Activated naive CD4-positive, alpha-beta T cell treated with anti-CD3 and anti-CD28 coated beads, Interleukin-2, amount 50 U/mL, for 16 hours (primary cell): ENCODE results near the gene SURF2.

Source experiments
- DNase-seq: peaks from one replicate; pipeline ENCODE4 v3.0.0-alpha.2; 2020

Gene SURF2

DNA sequence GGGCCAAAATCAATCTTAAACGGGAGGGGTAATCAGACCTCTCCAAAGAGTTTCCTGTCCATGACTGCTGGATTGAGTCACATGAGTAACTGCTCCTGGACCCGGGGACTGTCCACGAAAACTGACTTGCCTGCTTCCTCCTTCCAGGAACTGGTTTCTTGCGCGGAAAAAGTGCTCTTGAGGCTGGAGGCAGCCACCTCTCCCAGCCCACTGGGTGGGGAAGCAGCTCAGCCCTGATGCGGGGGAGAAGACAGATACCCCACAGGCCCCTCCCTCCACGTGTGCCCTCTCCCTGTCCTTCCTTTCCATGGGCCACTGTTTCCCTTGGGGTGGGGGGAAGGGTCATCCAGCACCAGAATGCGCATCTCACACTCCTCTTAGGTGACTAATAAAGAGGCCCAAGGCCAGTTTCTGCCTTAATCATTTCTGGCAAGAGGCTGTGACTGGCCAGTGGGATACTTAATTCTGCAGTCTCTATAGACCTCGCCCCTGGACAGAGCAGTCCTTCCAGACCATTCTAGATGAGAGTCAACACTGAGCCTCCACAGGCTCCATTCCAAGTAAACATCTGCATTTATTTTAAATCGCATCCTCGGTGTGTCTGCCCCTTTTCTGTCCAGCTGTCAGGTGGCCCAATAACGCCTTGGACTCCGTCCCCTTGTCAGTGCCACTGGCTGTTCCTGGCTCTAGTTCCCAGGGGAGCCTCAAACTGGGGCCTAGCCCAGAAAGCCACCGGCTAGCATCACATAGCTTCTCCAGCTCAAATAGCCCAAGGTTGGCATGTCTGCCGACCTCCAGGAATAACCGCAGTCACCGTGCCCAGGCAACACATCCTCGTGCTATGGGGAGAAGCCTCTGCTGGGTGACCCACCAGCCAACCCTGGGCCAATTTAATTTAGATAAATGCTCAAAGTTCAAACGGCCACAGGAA lies 49.4 kb downstream of the SURF2 start:
- DNase-seq, result no peak

DNA sequence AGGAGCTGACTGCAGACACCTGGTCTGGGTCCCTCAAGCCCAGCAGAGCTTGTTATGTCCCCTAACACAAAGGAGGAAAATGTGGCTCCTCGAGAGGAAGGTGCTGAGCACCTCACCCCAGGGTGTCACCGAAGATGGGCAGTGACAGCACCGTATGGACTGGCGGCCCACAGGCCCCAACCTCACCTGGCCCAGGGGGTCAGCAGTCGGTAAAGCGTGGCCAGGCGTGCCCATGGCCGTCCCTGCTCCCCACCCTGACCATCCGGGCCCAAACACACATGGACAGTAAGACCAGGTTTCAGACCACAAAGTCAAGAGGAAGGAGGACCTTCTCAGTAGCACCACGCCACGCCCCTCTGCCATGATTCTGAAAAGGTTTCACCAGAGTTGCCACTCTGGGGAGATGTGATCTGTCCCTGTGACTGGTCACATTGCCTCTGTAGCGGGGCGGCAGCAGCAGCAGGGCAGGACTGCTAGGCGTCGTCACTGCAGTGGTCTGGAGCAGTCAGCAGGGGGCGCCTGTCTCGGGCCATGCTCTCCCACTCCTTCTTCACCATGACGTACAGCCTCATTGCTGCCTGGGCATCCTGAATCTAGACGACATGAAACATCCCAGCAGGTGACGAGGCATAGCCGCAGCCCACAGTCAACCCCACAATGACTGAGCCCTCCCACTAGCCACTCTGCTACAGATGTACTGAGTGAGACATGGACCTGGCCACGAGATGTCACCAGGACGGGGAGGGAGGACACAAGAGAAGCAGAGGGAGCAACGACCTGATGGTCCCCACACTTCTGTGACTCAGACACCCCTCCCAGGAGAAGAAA lies 50.3 kb downstream of the SURF2 start:
- peak; percentile 81 for DNase-seq

DNA sequence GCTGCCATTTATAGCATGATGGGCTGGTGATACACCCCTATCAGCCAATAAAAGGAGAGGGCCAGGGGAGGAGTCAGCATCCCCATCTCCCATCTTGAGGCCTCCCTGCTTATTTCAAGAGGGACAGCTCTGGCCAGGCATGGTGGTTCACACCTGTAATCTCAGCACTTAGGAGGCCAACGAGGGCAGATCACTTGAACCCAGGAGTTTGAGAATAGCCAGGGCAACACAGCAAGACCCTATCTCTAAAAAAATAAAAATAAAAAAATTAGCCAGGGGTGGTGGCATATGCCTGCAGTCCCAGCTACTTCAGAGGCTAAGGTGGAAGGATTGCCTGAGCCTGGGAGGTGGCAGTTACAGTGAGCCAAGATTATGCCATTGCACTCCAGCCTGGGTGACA lies 51.7 kb downstream of the SURF2 start:
- no peak for DNase-seq
